DOHH2 (cell line): ENCODE data around the gene GPATCH8.

Experiments used
- H3F3A ChIP-seq: fragments of 200-600 bp; sonication (generic), shearing (Covaris generic); 2 replicates; pipeline ENCODE4 v1.6.0; 2016; ENCODE audit warnings: antibody characterized with exemption, mild to moderate bottlenecking; ENCODE audit not compliant: control insufficient read depth, insufficient read depth
- H3K27ac ChIP-seq: fragments of 200-600 bp; sonication (generic); 2 replicates; pipeline ENCODE4 v1.5.1; 2014; ENCODE audit warnings: low read depth, mild to moderate bottlenecking, low read length, moderate library complexity
- H3K27me3 ChIP-seq: fragments of 200-600 bp; sonication (generic); 2 replicates; pipeline ENCODE4 v1.6.1; 2014; ENCODE audit warnings: mild to moderate bottlenecking, low read length, mixed read lengths; ENCODE audit not compliant: control insufficient read depth
- H3K36me3 ChIP-seq: fragments of 200-600 bp; sonication (generic); 2 replicates; pipeline ENCODE4 v1.6.1; 2014; ENCODE audit warnings: mild to moderate bottlenecking, low read length, moderate library complexity, mixed read lengths; ENCODE audit not compliant: control insufficient read depth
- H3K4me1 ChIP-seq: fragments of 200-600 bp; sonication (generic); 2 replicates; pipeline ENCODE4 v1.6.1; 2014; ENCODE audit warnings: mild to moderate bottlenecking, low read length, mixed read lengths; ENCODE audit not compliant: control insufficient read depth
- H3K4me2 ChIP-seq: fragments of 200-600 bp; sonication (generic); 2 replicates; pipeline ENCODE4 v1.6.0; 2014; ENCODE audit warnings: mild to moderate bottlenecking, low read length, moderate library complexity
- H3K4me3 ChIP-seq: fragments of 200-600 bp; sonication (generic); 2 replicates; pipeline ENCODE4 v1.5.1; 2014; ENCODE audit warnings: mild to moderate bottlenecking, low read length, mixed read lengths
- H3K79me2 ChIP-seq: fragments of 200-600 bp; sonication (generic); 2 replicates; pipeline ENCODE4 v1.6.1; 2014; ENCODE audit warnings: mild to moderate bottlenecking, low read length, mixed read lengths; ENCODE audit not compliant: control insufficient read depth
- H3K9me2 ChIP-seq: fragments of 200-600 bp; sonication (generic); replicated peaks from 2 replicates; pipeline ENCODE4 v1.6.1; 2014; ENCODE audit warnings: mild to moderate bottlenecking, low read length, mixed read lengths; ENCODE audit not compliant: control insufficient read depth
- H3K9me3 ChIP-seq: fragments of 200-600 bp; sonication (generic); 2 replicates; pipeline ENCODE4 v1.6.1; 2014; ENCODE audit warnings: antibody characterized with exemption, low read length, mixed read lengths; ENCODE audit not compliant: control insufficient read depth, insufficient read depth
- H4K20me1 ChIP-seq: fragments of 200-600 bp; sonication (generic); 2 replicates; pipeline ENCODE4 v1.6.0; 2014; ENCODE audit warnings: low read depth, mild to moderate bottlenecking, antibody characterized with exemption, low read length, moderate library complexity; ENCODE audit not compliant: control insufficient read depth, insufficient read depth
- CTCF ChIP-seq: fragments of 200-600 bp; sonication (generic); IDR thresholded peaks from one replicate; pipeline ENCODE4 v1.5.1; 2014; ENCODE audit warnings: antibody characterized with exemption, mild to moderate bottlenecking, low read depth, low read length; ENCODE audit not compliant: poor library complexity, severe bottlenecking
- EZH2phosphoT487 ChIP-seq: fragments of 200-600 bp; sonication (generic); IDR thresholded peaks from 2 replicates; pipeline ENCODE4 v1.6.1; 2017; ENCODE audit warnings: borderline replicate concordance, mild to moderate bottlenecking, antibody characterized with exemption, low read length, moderate library complexity, mixed read lengths

The GPATCH8 gene

GRCh38 chr17:44543905-44544523 is 40.8 kb upstream of the GPATCH8 start:
- Histone ChIP-seq H3K4me3 (no peak overlapping the region), H3K79me2 (no peaks in the 10 kb centered on the region), H3K4me1 (peaks cover 17% of the 10 kb centered on the region), H4K20me1 (no peaks in the 10 kb centered on the region), H3K9me3 (no peaks in the 10 kb centered on the region), H3K36me3 (no peaks in the 10 kb centered on the region), H3F3A (no peaks in the 10 kb centered on the region), H3K27me3 (peaks cover 15% of the 10 kb centered on the region), H3K27ac (no peak overlapping the region), H3K9me2 (no peaks in the 10 kb centered on the region), H3K4me2 (no peak overlapping the region)
- no peak for TF ChIP-seq CTCF

GRCh38 chr17:44543213-44543904 is 40.2 kb upstream of the GPATCH8 start:
- no peaks in the 10 kb centered on the region for H3K36me3 ChIP-seq
- H3K4me3 ChIP-seq: no peak overlapping the region
- H3K27ac ChIP-seq: no peak overlapping the region

GRCh38 chr17:44541884-44542581 is 38.8 kb upstream of the GPATCH8 start:
- H3K4me3 ChIP-seq: no peak overlapping the region
- no peaks in the 10 kb centered on the region for H3K79me2 ChIP-seq
- no peaks in the 10 kb centered on the region for H3K36me3 ChIP-seq
- H3K9me3 ChIP-seq: no peaks in the 10 kb centered on the region
- no peak overlapping the region for H3K27ac ChIP-seq
- H3K9me2 ChIP-seq: no peaks in the 10 kb centered on the region
- peaks cover 5% of the 10 kb centered on the region; the same call in 1 of the 2 replicates for H3K4me1 ChIP-seq
- H3F3A ChIP-seq: no peaks in the 10 kb centered on the region
- H3K27me3 ChIP-seq: peaks cover 15% of the 10 kb centered on the region
- TF ChIP-seq EZH2phosphoT487 (no peak), CTCF (no peak)
- no peaks in the 10 kb centered on the region for H4K20me1 ChIP-seq
- H3K4me2 ChIP-seq: no peak overlapping the region

More at GRCh38 chr17:44543213-44543904, 40.2 kb upstream of the GPATCH8 start:
- Histone ChIP-seq H3K4me2 (no peak overlapping the region), H4K20me1 (no peaks in the 10 kb centered on the region), H3K27me3 (peaks cover 15% of the 10 kb centered on the region), H3K9me2 (no peaks in the 10 kb centered on the region), H3K79me2 (no peaks in the 10 kb centered on the region), H3F3A (no peaks in the 10 kb centered on the region), H3K9me3 (no peaks in the 10 kb centered on the region), H3K4me1 (peaks cover 14% of the 10 kb centered on the region)
- TF ChIP-seq EZH2phosphoT487 (no peak), CTCF (no peak)
